BLaER1 treated with 17β-estradiol and CSF1 and Interleukin-3, amounts not matched to agents 10 nM and 100 nM (cell line): ENCODE results near the gene PTPRK.
"Not testable (repeated sequence)": the region's sequence is repeated elsewhere in the genome, so short reads cannot be mapped to it uniquely, and the experiment has no call there.

Experiments
- H3K27ac ChIP-seq, 11 experiments: shearing (Covaris generic); formaldehyde crosslinking; 2 replicates each; pipeline ENCODE4 v1.8.1; 2022
- H3K27me3 ChIP-seq, 11 experiments: shearing (Covaris generic); formaldehyde crosslinking; 2 replicates each; pipeline ENCODE4 v1.8.1; 2022
- H3K36me3 ChIP-seq, 11 experiments: shearing (Covaris generic); formaldehyde crosslinking; 2 replicates each; pipeline ENCODE4 v1.8.1; 2022
- H3K4me1 ChIP-seq, 10 experiments: shearing (Covaris generic); formaldehyde crosslinking; 2 replicates each; pipeline ENCODE4 v1.8.1; 2022
- H3K4me2 ChIP-seq, 11 experiments: shearing (Covaris generic); formaldehyde crosslinking; 2 replicates each; pipeline ENCODE4 v1.8.1; 2022
- H3K4me3 ChIP-seq, 10 experiments: shearing (Covaris generic); formaldehyde crosslinking; 2 replicates each; pipeline ENCODE4 v1.8.1; 2022
- H3K9ac ChIP-seq, 11 experiments: shearing (Covaris generic); formaldehyde crosslinking; 2 replicates each; pipeline ENCODE4 v1.8.1; 2022
- H3K9me3 ChIP-seq, 11 experiments: shearing (Covaris generic); formaldehyde crosslinking; replicated peaks in 1 of 11; 2 replicates each; pipeline ENCODE4 v1.8.1; 2022
- H4K20me1 ChIP-seq, 11 experiments: shearing (Covaris generic); formaldehyde crosslinking; 2 replicates each; pipeline ENCODE4 v1.8.1; 2022
- Cebpa-rat ChIP-seq, 11 experiments: shearing (Covaris generic); IDR thresholded peaks; 2 replicates each; pipeline ENCODE4 v1.8.1; 2022

PTPRK gene

DNA sequence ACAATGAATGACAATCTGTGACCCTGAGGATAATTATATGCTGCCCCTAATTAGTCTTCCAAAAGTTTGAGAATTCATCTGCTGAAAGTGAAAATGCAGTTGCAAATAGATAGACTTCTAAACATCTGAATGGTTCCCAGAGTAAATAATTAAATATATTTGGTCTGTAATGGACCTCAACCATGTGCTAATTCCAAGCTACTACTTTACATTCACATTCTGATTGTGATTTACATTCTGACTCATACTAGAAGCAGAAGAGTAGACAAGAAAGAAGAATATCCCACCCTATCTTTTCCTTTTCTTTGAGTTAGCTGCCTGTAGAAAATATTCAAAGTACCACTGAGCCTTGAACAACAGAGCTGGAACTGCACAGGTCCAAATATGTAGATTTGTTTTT, 80.8 kb downstream of the PTPRK start:
- H3K9ac ChIP-seq = no peak overlapping the region
- H3K27ac ChIP-seq = no peak overlapping the region
- no peak for TF ChIP-seq Cebpa-rat (IDR thresholded peaks at IDR 0.05)

DNA sequence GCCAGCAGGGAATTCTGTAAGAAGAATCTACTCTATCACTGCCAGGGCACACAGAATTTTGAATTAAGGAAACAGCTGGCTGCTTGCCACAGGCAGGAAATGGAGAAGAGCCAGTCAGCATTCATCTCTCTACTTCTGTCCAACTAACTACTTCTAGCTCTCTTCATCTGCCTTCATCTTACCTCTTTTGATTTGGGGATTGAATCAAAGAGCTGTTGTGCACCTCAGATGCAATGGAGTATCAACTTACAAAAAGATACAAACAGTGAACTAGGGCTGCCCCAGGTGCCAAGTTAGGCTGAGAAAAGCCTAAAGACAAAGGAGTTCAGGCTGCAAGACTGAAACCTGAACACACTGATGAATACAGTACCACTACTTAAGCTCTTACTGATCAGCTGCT, 82.0 kb downstream of the PTPRK start:
- H3K4me1 ChIP-seq = peaks cover 0 to 6% (median 4%) of the 10 kb centered on the region in 10 experiments; a peak in 4 of 20 replicates
- H3K4me2 ChIP-seq = 0 out of 22 replicates have a peak overlapping the region, but pooled peaks of 2 of the 11 experiments have one; percentile 10 to 23
- H3K36me3 ChIP-seq = no peaks in the 10 kb centered on the region
- peaks cover 8 to 36% (median 24%) of the 10 kb centered on the region in 11 experiments; a peak in 16 of 22 replicates for H3K9me3 ChIP-seq
- no peak overlapping the region for H3K4me3 ChIP-seq
- no peak overlapping the region for H3K9ac ChIP-seq
- no peak for TF ChIP-seq Cebpa-rat (IDR thresholded peaks at IDR 0.05)
- no peak overlapping the region for H3K27ac ChIP-seq
- no peaks in the 10 kb centered on the region for H4K20me1 ChIP-seq
- H3K27me3 ChIP-seq = no peaks in the 10 kb centered on the region

More for the DNA sequence above, 80.8 kb downstream of the PTPRK start:
- Histone ChIP-seq H3K4me1 (peaks cover 0 to 13% (median 4%) of the 10 kb centered on the region in 10 experiments; a peak in 5 of 20 replicates), H3K9me3 (peaks cover 5 to 30% (median 17%) of the 10 kb centered on the region in 11 experiments; a peak in 16 of 22 replicates), H3K36me3 (no peaks in the 10 kb centered on the region), H3K27me3 (no peaks in the 10 kb centered on the region), H3K4me2 (no peak overlapping the region), H4K20me1 (no peaks in the 10 kb centered on the region), H3K4me3 (no peak overlapping the region)

DNA sequence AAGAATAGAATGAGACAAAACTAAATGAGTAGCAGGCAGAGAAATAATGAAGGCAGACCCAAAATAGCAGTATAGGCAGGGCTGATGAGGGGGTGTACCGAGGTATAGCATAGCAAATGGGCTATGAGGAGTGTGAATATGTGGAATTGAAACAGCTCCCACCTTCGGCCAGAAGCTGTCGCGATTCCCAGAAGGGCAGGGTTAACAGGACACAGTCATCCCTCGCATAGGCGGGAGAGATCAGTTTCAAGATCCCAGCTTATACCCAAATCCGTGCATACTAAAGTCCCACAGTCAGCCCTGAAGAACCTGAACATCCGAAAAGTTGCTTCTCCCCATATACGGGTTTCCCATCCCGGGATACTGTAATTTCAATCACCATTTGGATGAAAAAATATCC, 82.7 kb downstream of the PTPRK start:
- no peak for TF ChIP-seq Cebpa-rat (IDR thresholded peaks at IDR 0.05)
- no peaks in the 10 kb centered on the region for H4K20me1 ChIP-seq
- H3K27me3 ChIP-seq = no peaks in the 10 kb centered on the region
- H3K27ac ChIP-seq = no peak overlapping the region
- no peaks in the 10 kb centered on the region for H3K36me3 ChIP-seq
- no peak overlapping the region for H3K4me3 ChIP-seq
- H3K4me1 ChIP-seq = peaks cover 0 to 6% (median 4%) of the 10 kb centered on the region in 10 experiments; a peak in 4 of 20 replicates
- no peak overlapping the region for H3K9ac ChIP-seq
- H3K4me2 ChIP-seq = no peak overlapping the region
- H3K9me3 ChIP-seq = peaks cover 8 to 36% (median 24%) of the 10 kb centered on the region in 11 experiments; a peak in 16 of 22 replicates

DNA sequence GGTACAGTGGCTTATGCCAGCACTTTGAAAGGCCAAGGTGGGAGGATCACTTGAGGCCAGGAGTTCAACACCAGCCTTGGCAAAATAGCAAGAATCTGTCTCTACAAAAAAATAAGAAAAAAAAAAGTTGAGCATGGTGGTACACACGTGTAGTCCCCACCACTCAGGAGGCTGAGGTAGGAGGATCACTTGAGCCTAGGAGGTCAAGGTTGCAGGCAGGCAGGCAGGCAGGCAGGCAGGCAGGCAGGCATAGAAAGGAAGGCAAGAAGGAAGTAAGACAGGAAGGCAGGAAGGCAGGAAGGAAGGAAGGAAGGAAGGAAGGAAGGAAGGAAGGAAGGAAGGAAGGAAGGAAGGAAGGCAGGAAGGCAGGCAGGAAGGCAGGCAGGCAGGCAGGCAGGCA, 85.6 kb downstream of the PTPRK start:
- not testable (repeated sequence) for H3K9ac ChIP-seq, H3K36me3 ChIP-seq, H4K20me1 ChIP-seq, H3K4me2 ChIP-seq, H3K27ac ChIP-seq, H3K27me3 ChIP-seq
- 0 out of 20 replicates have a peak overlapping the region, but pooled peaks of 1 of the 10 experiments have one; percentile 5 for H3K4me3 ChIP-seq
- peaks cover 0 to 13% (median 5%) of the 10 kb centered on the region in 10 experiments; a peak in 7 of 20 replicates for H3K4me1 ChIP-seq
- peaks cover 8 to 36% (median 24%) of the 10 kb centered on the region in 11 experiments; a peak in 16 of 22 replicates for H3K9me3 ChIP-seq

DNA sequence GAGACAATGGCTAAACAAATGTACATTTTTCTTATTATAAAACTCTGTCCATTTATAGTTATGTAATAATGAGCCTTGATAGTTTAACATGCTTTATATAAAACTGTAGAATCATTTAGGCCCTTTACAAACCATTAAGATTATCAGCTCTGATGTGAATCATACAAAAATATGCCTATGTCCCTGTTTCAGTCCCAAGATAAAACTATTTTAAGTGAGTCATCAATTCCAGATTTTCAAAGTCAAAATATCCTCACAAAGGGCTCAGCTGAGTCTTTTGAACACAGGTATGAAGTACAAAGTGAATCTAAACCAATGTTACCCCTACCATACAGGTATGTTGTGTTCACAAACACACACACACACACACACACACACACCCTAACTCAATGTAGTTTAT, 88.0 kb downstream of the PTPRK start:
- peak overlapping the region in 2 of 11 experiments; percentile 7 to 40; a peak in 2 of 22 replicates for H3K4me2 ChIP-seq
- no peaks in the 10 kb centered on the region for H3K27me3 ChIP-seq
- H3K9me3 ChIP-seq = peaks cover 5 to 29% (median 19%) of the 10 kb centered on the region in 11 experiments; a peak in 16 of 22 replicates
- no peaks in the 10 kb centered on the region for H3K36me3 ChIP-seq
- no peak overlapping the region for H3K9ac ChIP-seq
- no peak for TF ChIP-seq Cebpa-rat (IDR thresholded peaks at IDR 0.05)
- H3K4me1 ChIP-seq = peaks cover 0 to 8% (median 0%) of the 10 kb centered on the region in 10 experiments; a peak in 4 of 20 replicates
- H3K27ac ChIP-seq = no peak overlapping the region
- no peak overlapping the region for H3K4me3 ChIP-seq
- H4K20me1 ChIP-seq = no peaks in the 10 kb centered on the region

DNA sequence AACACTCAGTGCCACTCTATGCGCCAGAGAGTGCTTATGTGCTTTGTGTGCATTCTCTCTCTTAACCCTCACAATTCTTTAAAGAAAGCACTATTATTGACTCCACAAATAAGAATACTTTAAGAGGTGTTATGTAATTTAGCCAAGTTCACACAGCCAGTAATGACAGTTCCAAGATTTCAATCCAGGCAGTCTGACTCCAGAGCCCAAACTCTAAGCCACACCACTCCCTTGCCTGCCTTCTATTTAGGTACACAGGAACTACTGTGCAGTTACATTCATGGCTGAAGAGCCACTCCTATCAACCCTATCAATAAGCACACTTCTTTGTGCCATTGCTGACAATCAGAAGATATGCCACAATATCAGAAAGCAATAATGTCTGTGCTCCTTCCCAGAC, 93.3 kb downstream of the PTPRK start:
- H3K27ac ChIP-seq = no peak overlapping the region
- no peak overlapping the region for H3K4me3 ChIP-seq
- H3K36me3 ChIP-seq = no peaks in the 10 kb centered on the region
- peaks cover 0 to 6% (median 0%) of the 10 kb centered on the region in 10 experiments; a peak in 4 of 20 replicates for H3K4me1 ChIP-seq
- TF ChIP-seq Cebpa-rat (IDR thresholded peaks at IDR 0.05) = no peak
- 0 out of 22 replicates have a peak, but pooled peaks cover 0 to 6% (median 0%) of the 10 kb centered on the region in 11 experiments for H3K9me3 ChIP-seq
- H3K9ac ChIP-seq = no peak overlapping the region
- H3K27me3 ChIP-seq = no peaks in the 10 kb centered on the region
- H3K4me2 ChIP-seq = no peak overlapping the region
- no peaks in the 10 kb centered on the region for H4K20me1 ChIP-seq

DNA sequence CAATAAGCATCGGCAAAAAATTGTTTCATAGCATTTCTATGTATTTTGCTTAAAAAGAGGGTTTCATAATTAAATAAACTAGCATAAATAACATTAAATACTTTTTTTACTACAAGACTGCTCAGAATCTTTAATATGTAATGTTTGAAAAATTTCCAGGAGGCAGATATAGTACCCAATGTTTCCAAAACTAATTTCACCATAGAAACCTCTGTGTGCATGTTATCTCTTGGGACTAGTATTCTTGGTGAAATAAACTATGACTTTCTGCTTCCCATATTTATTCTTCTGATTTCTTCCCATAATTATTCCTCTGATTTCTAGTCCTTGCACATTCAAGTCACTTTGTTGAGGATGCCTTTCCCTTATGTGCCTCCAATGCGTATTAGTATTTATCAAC, 94.5 kb downstream of the PTPRK start:
- Histone ChIP-seq H3K27me3 (no peaks in the 10 kb centered on the region), H3K9ac (no peak overlapping the region), H3K4me1 (no peaks in the 10 kb centered on the region), H3K4me2 (no peak overlapping the region), H3K4me3 (no peak overlapping the region), H3K27ac (no peak overlapping the region), H3K36me3 (no peaks in the 10 kb centered on the region), H3K9me3 (0 out of 22 replicates have a peak, but pooled peaks cover 0 to 6% (median 0%) of the 10 kb centered on the region in 11 experiments), H4K20me1 (no peaks in the 10 kb centered on the region)
- TF ChIP-seq Cebpa-rat (IDR thresholded peaks at IDR 0.05) = no peak

DNA sequence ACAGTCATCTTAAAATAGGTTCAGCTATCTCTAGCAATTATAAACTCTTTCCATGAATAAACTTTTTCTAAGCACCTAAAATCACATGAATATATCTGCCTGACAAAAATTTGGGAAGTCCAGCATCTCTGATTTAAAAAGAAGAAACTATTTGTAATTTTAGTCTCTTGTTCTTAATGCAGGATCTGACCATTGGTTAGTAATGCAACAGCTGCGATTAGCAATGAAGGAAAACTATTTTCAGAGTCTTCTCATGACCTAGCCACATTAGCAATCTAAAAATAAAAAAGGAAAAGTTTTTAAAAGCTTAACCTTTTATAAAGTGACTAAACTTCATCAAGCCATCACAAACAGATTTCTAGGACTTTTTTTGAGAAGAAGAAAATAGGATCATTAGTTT, 97.5 kb downstream of the PTPRK start:
- no peaks in the 10 kb centered on the region for H3K27me3 ChIP-seq
- H3K36me3 ChIP-seq = peaks cover 0 to 16% (median 0%) of the 10 kb centered on the region in 11 experiments; a peak in 1 of 22 replicates
- no peak overlapping the region for H3K4me2 ChIP-seq
- no peak overlapping the region for H3K27ac ChIP-seq
- no peak overlapping the region for H3K4me3 ChIP-seq
- H3K9me3 ChIP-seq = peaks cover 15 to 23% (median 19%) of the 10 kb centered on the region in 11 experiments; a peak in 17 of 22 replicates
- H3K4me1 ChIP-seq = no peaks in the 10 kb centered on the region
- no peak overlapping the region for H3K9ac ChIP-seq
- TF ChIP-seq Cebpa-rat (IDR thresholded peaks at IDR 0.05) = no peak
- no peaks in the 10 kb centered on the region for H4K20me1 ChIP-seq

DNA sequence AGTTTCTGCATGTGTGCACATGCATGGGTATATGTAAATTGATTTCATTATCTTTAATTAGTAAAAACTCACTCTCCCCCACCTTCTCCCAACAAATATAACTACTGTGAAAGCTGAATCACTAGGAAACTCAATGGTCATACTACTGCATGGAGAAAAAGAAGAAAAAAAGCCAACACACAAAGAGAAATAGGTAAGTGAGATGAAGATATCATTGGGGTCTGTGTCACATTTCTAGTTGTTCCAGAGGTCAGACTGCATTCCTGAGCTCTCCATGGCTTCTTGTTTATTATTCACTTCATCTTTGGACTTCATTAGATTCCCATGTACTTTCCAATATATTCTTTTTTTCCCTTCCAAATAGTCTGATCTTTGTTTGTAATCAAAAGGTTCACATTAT, 98.2 kb downstream of the PTPRK start:
- Histone ChIP-seq H3K4me1 (no peaks in the 10 kb centered on the region), H3K9ac (no peak overlapping the region), H3K9me3 (peaks cover 15 to 24% (median 19%) of the 10 kb centered on the region in 11 experiments; a peak in 17 of 22 replicates), H3K4me3 (no peak overlapping the region), H3K27me3 (no peaks in the 10 kb centered on the region), H3K36me3 (peaks cover 0 to 16% (median 0%) of the 10 kb centered on the region in 11 experiments; a peak in 1 of 22 replicates), H3K27ac (no peak overlapping the region), H3K4me2 (no peak overlapping the region), H4K20me1 (no peaks in the 10 kb centered on the region)
- no peak for TF ChIP-seq Cebpa-rat (IDR thresholded peaks at IDR 0.05)

DNA sequence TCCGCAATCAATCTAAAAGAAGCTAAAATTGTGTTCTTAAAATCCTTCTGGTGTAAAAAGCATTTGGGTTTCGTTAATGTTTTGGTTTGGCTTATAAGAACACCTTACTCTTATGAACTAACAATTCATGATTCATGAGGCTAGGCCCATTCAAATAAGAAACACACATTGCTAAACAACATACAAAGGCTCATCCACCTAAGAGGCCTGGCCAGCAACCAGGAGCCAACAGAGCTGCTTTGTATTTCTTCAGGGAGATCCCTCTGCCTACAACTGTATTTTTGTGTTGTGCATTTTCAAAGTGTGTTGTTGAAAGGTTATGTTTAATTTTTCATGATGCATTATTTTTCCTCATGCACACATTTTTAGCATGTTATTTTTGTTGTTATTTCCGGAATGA, 98.6 kb downstream of the PTPRK start:
- peaks cover 15 to 24% (median 19%) of the 10 kb centered on the region in 11 experiments; a peak in 17 of 22 replicates for H3K9me3 ChIP-seq
- no peak overlapping the region for H3K4me3 ChIP-seq
- H3K27ac ChIP-seq = no peak overlapping the region
- H3K4me1 ChIP-seq = no peaks in the 10 kb centered on the region
- no peaks in the 10 kb centered on the region for H3K27me3 ChIP-seq
- TF ChIP-seq Cebpa-rat (IDR thresholded peaks at IDR 0.05) = no peak
- no peak overlapping the region for H3K9ac ChIP-seq
- peaks cover 0 to 16% (median 0%) of the 10 kb centered on the region in 11 experiments; a peak in 1 of 22 replicates for H3K36me3 ChIP-seq
- no peak overlapping the region for H3K4me2 ChIP-seq
- no peaks in the 10 kb centered on the region for H4K20me1 ChIP-seq
